Measurements from ENCODE around the gene CHRNB2.
"Not testable (repeated sequence)": the region's sequence is repeated elsewhere in the genome, so short reads cannot be mapped to it uniquely, and the experiment has no call there.

Gene CHRNB2

GRCh38 chr1:154567386-154568156 is at the start of gene CHRNB2:
Gene CHRNB2, plus strand, starts transcription at chr1:154567778. Its CDS starts 267 bp downstream, at chr1:154568045.
- DNase-seq: peak; percentile 64

- DNase-seq: no peak
Measured at GRCh38 chr1:154519591-154519991, 48.0 kb upstream of the CHRNB2 start.

DNA sequence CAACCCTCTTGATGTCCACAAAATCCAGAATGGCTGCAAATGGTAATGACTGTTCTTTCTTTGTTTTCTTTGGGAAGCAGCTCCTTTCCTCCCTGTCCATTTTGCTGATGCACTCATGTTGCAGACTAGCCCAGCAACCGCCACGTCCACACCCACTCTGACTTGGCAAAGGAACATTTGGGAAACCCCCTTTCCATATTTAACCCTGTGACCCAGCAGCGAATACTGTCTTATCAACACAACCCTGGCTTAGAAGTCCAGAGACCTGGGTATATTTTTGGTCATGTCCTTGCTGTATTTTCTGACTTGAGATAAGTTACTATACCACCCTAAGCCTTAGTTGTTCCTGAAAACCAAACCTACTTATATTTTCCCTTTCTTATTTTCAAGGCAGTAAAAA is 47.2 kb upstream of the CHRNB2 start:
- no peak for DNase-seq

DNA sequence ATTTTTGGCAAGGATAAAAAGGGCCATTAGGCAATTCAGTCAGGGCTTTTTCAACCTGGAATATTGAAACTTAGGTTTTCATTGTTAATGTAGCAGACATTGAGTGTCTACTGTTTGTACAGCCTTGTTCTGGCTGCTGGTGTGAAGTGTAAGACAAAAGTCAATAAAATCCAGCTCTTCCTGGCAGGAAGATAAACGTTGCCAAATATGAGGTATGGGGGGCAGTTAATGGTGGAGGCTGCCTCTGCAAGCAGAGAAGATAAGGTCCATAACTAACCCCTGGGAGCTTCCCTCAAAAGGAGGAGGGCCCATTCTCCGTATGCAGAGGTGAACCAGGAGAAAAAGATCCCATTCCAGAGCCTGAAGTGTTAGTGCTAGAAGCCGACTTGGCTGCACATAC is 45.9 kb upstream of the CHRNB2 start:
- no peak for DNase-seq

DNA sequence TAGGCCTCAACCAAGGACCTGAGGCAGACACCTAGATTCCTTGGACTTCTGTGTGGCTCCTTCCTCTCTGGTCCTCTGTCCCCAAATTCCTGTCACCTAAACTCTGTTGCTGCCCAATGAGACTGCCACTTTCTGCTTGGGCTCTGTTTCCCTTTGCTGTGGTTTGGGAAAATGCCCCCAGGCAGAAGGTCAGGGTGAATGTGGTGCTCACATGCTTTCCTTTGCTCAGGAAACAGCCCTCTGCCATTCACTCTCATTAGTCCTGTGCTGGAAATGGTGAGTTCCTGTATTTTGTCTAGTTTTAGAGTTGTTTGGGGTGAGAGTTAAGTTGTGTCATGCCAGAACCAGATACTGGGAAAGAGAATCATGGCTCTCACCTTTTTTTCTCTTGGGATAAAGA is 42.7 kb upstream of the CHRNB2 start:
- no peak for DNase-seq

DNA sequence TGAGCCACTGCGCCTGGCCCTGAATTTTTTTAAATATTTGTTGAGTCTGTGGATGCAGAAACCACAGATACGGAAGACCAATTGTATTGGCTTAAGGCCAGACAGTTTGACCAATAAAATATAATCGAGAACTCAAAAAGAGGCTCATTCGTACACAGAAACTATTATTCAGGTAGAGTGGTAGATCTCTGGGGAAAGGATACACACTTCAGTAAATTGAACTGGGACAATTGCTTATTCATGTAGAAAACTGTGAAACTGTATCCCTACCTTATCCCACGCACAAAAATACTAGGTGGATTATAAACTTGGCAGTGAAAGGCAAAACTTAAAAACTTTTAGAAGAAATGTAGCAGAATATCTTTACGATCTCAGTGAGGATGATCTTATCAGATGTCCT is 40.4 kb upstream of the CHRNB2 start:
- no peak for DNase-seq

GRCh38 chr1:154529308-154529707 is 38.3 kb upstream of the CHRNB2 start:
- no peak for DNase-seq

DNA sequence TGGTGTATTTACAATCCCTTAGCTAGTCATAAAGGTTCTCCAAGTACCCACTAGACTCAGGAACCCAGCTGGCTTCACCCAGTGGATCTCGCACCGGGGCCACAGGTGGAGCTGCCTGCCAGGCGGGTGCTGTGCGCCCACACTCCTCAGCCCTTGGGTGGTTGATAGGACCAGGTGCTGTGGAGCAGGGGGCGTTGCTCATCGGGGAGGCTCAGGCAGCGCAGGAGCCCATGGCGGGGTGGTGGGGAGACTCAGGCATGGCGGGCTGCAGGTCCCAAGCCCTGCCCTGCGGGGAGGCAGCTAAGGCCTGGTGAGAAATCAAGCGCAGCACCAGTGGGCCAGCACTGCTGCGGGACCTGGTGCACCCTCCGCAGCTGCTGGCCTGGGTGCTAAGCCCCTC is 35.6 kb upstream of the CHRNB2 start:
- DNase-seq: not testable (repeated sequence)

DNA sequence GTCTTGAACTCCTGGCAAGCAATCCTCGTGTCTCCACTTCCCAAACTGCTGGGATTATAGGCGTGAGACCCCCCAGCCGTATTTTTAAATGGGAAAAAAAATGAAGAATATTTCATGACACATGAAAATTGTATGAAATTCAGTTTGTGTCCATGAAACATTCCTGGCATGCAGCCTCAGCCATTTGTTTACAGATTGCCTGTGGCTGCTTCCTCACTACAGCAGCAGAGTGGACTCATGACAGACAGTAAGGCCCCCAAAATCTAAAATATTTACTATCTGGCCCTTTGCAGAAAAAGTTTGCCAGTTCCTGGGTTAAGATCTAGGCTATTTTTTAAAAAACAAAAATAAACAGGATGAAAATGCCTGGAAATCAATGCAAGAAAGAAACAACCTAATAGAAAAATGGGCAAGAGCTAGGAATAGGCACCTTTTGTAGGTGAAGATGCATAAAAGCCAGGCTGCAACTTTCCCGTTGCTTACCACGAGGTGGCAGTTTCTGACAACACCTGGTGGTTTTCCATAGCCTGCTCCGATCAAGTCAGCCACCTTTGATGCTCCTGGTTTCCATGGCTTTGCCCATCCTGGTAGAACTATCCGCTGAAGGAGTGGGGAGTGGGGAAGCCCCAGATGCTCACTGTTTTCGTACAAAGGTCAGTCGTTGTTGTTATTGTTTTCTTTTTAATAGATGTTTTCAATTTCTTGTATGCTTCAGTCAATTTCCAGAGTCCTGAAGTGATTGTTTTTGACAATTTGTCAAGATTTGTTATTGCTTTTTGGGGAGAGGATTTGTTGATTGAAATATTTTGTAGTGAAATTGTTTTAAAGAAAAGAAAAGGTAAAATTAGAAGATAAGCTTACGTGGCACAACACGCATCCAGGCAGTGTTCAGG is 33.4 kb upstream of the CHRNB2 start:
- no peak for DNase-seq

- DNase-seq: no peak
Measured at GRCh38 chr1:154536570-154536969, 31.0 kb upstream of the CHRNB2 start.

DNA sequence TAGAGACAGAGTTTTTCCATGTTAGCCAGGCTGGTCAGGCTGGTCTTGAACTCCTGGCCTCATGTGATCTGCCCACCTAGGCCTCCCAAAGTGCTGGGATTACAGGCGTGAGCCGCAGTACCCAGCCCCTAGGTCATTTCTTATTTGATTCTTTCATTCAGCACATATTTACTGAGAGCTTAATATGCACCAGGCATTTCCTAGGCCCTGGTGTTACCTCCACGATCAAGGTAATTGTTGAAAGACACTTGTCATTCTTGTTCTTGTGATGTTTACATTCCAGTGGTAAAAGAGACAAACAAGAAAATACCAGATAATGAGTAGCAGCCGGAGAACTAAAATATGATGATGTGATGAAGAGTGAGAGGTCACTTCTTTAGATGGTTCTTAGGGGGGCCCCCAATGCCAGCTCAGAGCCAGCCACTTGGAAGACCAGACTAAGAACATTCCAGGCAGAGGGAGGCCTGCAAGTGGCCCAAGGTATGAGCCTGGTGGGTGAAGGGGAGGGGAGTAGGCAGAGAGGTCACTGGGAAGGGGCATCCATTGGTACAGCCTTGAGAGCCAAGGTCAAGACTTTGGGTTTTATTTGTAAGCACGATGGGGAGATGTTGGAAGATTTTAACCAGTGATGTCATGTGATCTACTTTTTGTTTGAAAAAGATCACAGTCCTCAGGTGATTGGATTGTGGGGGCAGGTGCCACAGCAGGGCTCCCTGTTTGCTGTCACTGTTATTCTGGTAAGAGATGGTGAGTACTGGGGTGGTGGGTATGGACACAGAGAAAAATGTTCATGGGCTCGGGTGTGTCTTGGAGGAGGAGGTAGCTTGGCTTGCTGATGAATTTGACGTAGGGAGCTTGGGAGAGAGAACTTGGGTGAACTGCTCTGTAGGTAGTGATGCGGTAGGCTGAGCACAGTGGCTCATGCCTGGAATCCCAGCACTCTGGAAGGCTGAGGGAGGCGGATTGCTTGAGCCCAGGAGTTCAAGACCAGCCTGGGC is 27.8 kb upstream of the CHRNB2 start:
- DNase-seq: no peak

- no peak for DNase-seq
Measured at GRCh38 chr1:154541231-154541630, 26.3 kb upstream of the CHRNB2 start.

DNA sequence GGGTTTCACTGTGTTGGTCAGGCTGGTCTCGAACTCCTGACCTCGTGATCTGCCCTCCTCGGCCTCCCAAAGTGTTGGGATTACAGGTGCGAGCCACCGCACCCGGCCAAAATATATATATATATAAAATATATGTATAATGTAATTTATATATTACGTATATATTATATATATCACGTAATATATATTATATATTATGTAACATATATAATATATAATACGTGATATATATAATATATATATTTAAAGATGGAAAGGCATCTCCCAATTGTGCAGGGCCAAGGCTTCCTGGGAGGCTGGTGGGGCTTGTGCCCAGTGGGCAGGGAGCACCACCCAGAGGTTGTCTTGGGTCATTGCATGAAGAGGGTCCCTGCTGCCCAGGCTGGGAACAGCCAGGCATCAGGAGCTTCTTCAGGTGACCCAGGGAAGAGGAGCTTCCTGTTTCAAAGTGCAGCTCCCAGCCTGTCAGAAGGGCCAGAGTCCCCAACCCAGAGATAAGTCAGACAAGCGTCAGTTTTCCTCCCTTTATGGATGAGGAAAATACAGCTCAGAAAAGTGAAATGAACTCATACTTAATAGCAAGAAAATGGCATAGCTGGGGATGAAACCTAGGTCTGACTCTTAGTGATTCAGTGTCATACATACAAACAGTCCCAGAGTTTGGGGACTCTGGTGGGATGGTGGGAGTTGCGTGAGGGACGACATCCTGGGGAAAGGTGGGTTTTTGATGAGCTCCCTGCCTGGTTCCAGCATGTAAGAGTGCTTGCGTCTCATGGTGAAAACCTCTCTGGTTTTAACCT is 21.1 kb upstream of the CHRNB2 start:
- peak; percentile 69 for DNase-seq

DNA sequence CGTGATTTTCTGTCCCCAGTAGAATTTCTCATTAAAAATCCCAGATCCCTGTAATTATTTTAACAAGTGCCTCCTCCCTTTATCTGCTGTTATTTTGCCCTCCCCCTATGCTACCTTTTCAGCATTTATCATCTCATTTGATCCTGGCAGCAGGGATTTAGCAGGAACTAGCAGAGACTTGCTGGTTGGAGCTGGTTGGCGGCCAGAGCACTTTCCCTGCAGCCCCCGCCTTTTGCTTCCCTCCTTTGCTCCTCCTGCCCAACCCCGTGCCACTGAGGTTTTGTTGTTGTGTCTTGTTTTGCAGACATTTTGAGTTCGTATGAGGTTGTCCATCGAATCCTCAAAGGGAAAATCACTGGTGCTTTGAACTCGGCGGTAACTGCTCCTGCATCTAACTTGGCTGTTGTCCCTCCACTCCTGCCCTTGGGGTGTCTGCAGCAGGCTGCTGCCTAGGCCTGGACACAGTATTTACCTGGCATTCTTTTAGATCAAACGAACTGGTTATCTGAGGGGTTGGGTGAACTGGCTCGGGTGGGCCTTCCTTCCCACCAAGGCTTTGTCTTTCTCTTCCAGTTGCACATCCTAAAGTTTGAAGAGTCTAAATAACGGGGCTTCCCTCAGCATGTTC is 20.4 kb upstream of the CHRNB2 start:
- DNase-seq: no peak

DNA sequence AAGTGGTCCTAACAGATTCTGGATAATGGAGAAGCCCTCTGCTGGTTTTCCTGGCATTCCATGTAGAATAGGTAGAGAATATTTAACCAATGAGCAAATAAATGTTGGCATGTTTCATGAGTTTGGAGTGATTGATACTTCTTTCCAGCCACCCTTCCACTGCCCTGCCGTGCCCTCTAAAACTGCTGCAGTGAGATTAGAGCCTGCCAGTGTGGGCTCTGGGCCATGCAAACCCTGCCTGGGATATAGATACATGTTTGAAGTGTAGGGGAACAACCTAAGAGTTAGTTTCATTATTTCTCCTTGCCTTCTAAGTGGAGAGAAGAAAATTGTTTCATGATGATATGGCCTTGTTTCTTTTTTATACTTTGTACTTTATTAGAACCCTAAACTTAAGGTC is 19.6 kb upstream of the CHRNB2 start:
- DNase-seq: no peak

DNA sequence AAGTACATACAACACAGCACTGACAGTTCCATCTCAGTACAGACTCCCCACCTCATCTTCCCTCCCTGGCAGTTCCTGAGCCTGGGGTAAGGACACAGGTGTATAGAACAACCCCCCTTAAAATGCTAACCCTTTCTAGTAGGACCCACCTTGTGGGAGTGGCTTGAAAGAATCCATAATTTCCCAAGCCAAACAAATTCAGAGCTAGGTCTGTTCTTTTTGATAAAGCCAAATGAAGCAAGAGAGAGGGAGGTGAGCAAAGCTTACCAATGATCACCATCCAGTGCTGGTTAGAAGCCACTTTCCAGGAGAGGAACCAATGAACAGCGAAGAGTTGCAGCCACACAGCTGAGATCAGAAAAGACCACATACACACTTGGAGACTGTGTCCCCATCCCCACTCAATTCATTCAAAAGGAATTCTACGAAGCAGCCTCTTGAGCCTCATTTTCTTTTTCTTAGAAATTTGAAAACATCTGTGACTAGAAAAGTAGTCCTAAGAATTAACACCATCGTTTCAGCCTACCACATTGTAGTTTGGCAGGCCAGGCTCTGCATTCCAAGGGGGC is 18.3 kb upstream of the CHRNB2 start:
- no peak for DNase-seq

DNA sequence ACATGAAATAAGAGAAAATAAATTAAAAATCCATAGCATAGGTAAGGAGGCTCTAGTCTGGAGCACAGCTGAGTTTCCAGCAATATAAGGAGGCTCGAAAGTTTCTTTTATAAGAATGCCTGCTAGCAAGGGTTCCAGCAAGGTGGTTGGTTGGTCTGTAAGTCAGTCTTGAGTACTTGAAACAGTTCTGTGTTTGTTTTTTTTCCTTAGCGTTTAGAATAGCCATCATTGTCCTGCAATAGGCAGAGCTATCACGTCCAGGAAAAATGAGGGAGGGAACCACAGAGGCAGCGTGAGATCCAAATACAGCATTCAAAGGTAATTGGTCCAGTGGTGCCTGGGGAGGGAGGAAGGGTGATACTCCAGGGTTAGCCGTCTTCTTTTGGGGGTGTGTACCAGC is 17.5 kb upstream of the CHRNB2 start:
- DNase-seq: no peak

DNA sequence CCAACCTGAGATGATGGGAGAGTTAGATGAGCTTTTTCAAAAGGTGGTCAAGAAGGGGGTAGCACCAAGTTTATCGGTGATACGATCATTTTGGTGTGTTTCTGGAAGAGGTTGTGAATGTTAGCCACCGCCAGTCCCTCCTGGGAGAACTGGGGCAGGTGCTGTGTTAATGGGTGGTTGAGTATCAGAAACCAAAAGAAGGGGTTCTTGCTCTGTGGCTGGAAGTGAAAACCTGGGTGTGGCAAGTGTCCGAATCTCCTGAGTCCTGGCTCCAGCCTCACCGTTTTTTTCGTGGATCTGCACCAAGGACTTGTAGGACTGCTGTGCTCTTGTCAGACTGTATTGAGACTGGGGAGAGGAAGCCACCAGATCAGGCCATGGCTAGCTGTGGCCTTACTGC is 16.9 kb upstream of the CHRNB2 start:
- no peak for DNase-seq

GRCh38 chr1:154551474-154551873 is 16.1 kb upstream of the CHRNB2 start:
- DNase-seq: no peak

GRCh38 chr1:154552036-154552435 is 15.5 kb upstream of the CHRNB2 start:
- no peak for DNase-seq
